ENCODE measurements around the gene MRPS25. TPM values are rescaled to one million over a fixed set of nuclear protein-coding genes. Genes with fewer than 3 reads are reported as not detected.

MRPS25 gene
- total RNA-seq, 1 donor from 2014 or later = 98.6 TPM

- intact Hi-C loops (cut with micrococcal nuclease) = no loop called here
- no peak overlapping the region for H3K4me3 ChIP-seq
- H3K27me3 ChIP-seq (ENCODE audit: low read depth) = no peaks in the 10 kb centered on the region
- no peaks in the 10 kb centered on the region for H3K4me1 ChIP-seq
- no peak for DNase-seq
- H3K27ac ChIP-seq (replicated peaks) = no peak overlapping the region
- H3K36me3 ChIP-seq = peaks cover 98% of the 10 kb centered on the region
- TF ChIP-seq, protein P1, sequence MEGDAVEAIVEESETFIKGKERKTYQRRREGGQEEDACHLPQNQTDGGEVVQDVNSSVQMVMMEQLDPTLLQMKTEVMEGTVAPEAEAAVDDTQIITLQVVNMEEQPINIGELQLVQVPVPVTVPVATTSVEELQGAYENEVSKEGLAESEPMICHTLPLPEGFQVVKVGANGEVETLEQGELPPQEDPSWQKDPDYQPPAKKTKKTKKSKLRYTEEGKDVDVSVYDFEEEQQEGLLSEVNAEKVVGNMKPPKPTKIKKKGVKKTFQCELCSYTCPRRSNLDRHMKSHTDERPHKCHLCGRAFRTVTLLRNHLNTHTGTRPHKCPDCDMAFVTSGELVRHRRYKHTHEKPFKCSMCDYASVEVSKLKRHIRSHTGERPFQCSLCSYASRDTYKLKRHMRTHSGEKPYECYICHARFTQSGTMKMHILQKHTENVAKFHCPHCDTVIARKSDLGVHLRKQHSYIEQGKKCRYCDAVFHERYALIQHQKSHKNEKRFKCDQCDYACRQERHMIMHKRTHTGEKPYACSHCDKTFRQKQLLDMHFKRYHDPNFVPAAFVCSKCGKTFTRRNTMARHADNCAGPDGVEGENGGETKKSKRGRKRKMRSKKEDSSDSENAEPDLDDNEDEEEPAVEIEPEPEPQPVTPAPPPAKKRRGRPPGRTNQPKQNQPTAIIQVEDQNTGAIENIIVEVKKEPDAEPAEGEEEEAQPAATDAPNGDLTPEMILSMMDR (IDR thresholded peaks at IDR 0.05; ENCODE audit: borderline replicate concordance) = no peak
- H3K9me3 ChIP-seq (replicated peaks) = no peaks in the 10 kb centered on the region
These were observed 17.0 kb upstream of the MRPS25 start for GRCh38 chr3:15081960-15082664.

GRCh38 chr3:15079091-15079490 is 14.0 kb upstream of the MRPS25 start:
- intact Hi-C loops (cut with micrococcal nuclease) = no loop called here
- Histone ChIP-seq H3K4me1 (no peaks in the 10 kb centered on the region), H3K36me3 (peaks cover 99% of the 10 kb centered on the region), H3K4me3 (no peak overlapping the region), H3K27me3 (ENCODE audit: low read depth) (no peaks in the 10 kb centered on the region), H3K27ac (replicated peaks) (no peak overlapping the region), H3K9me3 (replicated peaks) (no peaks in the 10 kb centered on the region)
- TF ChIP-seq, protein P1 (IDR thresholded peaks at IDR 0.05; ENCODE audit: borderline replicate concordance) = no peak
- DNase-seq = no peak

- H3K36me3 ChIP-seq = peaks cover 93% of the 10 kb centered on the region
- no peak overlapping the region for H3K4me3 ChIP-seq
- H3K4me1 ChIP-seq = no peaks in the 10 kb centered on the region
- H3K27me3 ChIP-seq (ENCODE audit: low read depth) = no peaks in the 10 kb centered on the region
- TF ChIP-seq, protein P1 (IDR thresholded peaks at IDR 0.05; ENCODE audit: borderline replicate concordance) = no peak
- intact Hi-C loops (cut with micrococcal nuclease) = no loop called here
- DNase-seq = no peak
- H3K27ac ChIP-seq (replicated peaks) = no peak overlapping the region
- no peaks in the 10 kb centered on the region for H3K9me3 ChIP-seq (replicated peaks)
These were observed 9.4 kb upstream of the MRPS25 start for GRCh38 chr3:15074500-15074899.

GRCh38 chr3:15071699-15072098 is 6.6 kb upstream of the MRPS25 start:
- TF ChIP-seq, protein P1 (IDR thresholded peaks at IDR 0.05; ENCODE audit: borderline replicate concordance) = no peak
- Histone ChIP-seq H3K4me1 (no peaks in the 10 kb centered on the region), H3K27me3 (ENCODE audit: low read depth) (no peaks in the 10 kb centered on the region), H3K36me3 (peaks cover 66% of the 10 kb centered on the region), H3K9me3 (replicated peaks) (no peaks in the 10 kb centered on the region), H3K4me3 (no peak overlapping the region), H3K27ac (replicated peaks) (no peak overlapping the region)
- DNase-seq = no peak
- intact Hi-C loops (cut with micrococcal nuclease) = no loop called here

- TF ChIP-seq, protein P1 (IDR thresholded peaks at IDR 0.05; ENCODE audit: borderline replicate concordance) = no peak
- Histone ChIP-seq H3K9me3 (replicated peaks) (no peaks in the 10 kb centered on the region), H3K4me3 (no peak overlapping the region), H3K4me1 (peaks cover 12% of the 10 kb centered on the region), H3K27me3 (ENCODE audit: low read depth) (no peaks in the 10 kb centered on the region), H3K27ac (replicated peaks) (no peak overlapping the region), H3K36me3 (peaks cover 43% of the 10 kb centered on the region)
- DNase-seq = no peak
- intact Hi-C loops (cut with micrococcal nuclease) = no loop called here
These were observed 4.3 kb upstream of the MRPS25 start for GRCh38 chr3:15069441-15069840.

Measured in left ventricle myocardium inferior (tissue), 1 donor.